IMR-90 (cell line): ENCODE measurements around the gene RASGEF1C. TPM values are rescaled to one million over a fixed set of nuclear protein-coding genes. Genes with fewer than 3 reads are reported as not detected.

Source experiments
- ATAC-seq: fragments of 200-7000 bp; cut with Tn5 transposase; 2 replicates; pipeline ENCODE4 v1.9.1; 2020; ENCODE audit warnings: low read depth, mild to moderate bottlenecking, moderate library complexity
- BruUV-seq: library from RNA; stranded (reverse); fragments of 400-500 nt; replicated peaks from 2 replicates; lab custom pipeline; 2021; lab: Mats Ljungman, UMichigan
- CTCF ChIA-PET: fragments of 300-600 bp; formaldehyde crosslinking; extraction: SDS; loops from one replicate; lab custom pipeline; 2021; ENCODE audit warnings: antibody characterized with exemption; lab: Yijun Ruan, JAX
- POLR2A ChIA-PET: fragments of 300-600 bp; sonication (Branson Sonifier 250); formaldehyde crosslinking; loops from one replicate; lab custom pipeline; 2022; ENCODE audit warnings: antibody characterized with exemption; ENCODE audit not compliant: unreplicated experiment; lab: Charles Lee
- DNase-seq: peaks from one replicate; pipeline ENCODE4 v3.0.0; 2013
- H2AFZ ChIP-seq: replicated peaks from 2 replicates; pipeline ENCODE3; 2013; ENCODE audit warnings: low read length, mild to moderate bottlenecking; ENCODE audit not compliant: poor library complexity
- H2AK5ac ChIP-seq: 2 replicates; pipeline ENCODE4 v1.6.1; 2013; ENCODE audit warnings: low read depth, low read length, inconsistent platforms
- H2AK9ac ChIP-seq: replicated peaks from 2 replicates; pipeline ENCODE3; 2013; ENCODE audit warnings: mild to moderate bottlenecking, low read depth, low read length, moderate library complexity; ENCODE audit not compliant: poor library complexity
- H2BK120ac ChIP-seq: 2 replicates; pipeline ENCODE4 v1.6.1; 2013; ENCODE audit warnings: low read depth, low read length, inconsistent platforms
- H2BK15ac ChIP-seq: 3 replicates; pipeline ENCODE4 v1.6.1; 2013; ENCODE audit warnings: low read depth, low read length, inconsistent platforms
- H2BK20ac ChIP-seq: 2 replicates; pipeline ENCODE4 v1.6.1; 2013; ENCODE audit warnings: low read depth, mild to moderate bottlenecking, inconsistent platforms, low read length, moderate library complexity
- H2BK5ac ChIP-seq: 2 replicates; pipeline ENCODE4 v1.6.1; 2013; ENCODE audit warnings: mild to moderate bottlenecking, low read depth, low read length, inconsistent platforms; ENCODE audit not compliant: poor library complexity, severe bottlenecking
- H3K14ac ChIP-seq: replicated peaks from 2 replicates; pipeline ENCODE4 v1.6.1; 2013; ENCODE audit warnings: low read depth, low read length, inconsistent platforms
- H3K18ac ChIP-seq: 2 replicates; pipeline ENCODE4 v1.6.1; 2013; ENCODE audit warnings: low read depth, low read length, control low read depth
- H3K23ac ChIP-seq: 2 replicates; pipeline ENCODE4 v1.6.1; 2013; ENCODE audit warnings: low read depth, low read length, inconsistent platforms
- H3K27ac ChIP-seq: 2 replicates; pipeline ENCODE4 v1.5.1; 2013; ENCODE audit warnings: mild to moderate bottlenecking, control low read depth, low read length; ENCODE audit not compliant: insufficient read depth
- H3K27me3 ChIP-seq: 2 replicates; pipeline ENCODE4 v1.6.1; 2013; ENCODE audit warnings: low read length; ENCODE audit not compliant: control insufficient read depth, insufficient read depth
- H3K36me3 ChIP-seq: 2 replicates; pipeline ENCODE4 v1.6.1; 2013; ENCODE audit warnings: low read length, mixed read lengths; ENCODE audit not compliant: control insufficient read depth, insufficient read depth
- H3K4ac ChIP-seq: 2 replicates; pipeline ENCODE4 v1.6.1; 2013; ENCODE audit warnings: low read depth, low read length, inconsistent platforms
- H3K4me1 ChIP-seq: 2 replicates; pipeline ENCODE4 v1.6.1; 2013; ENCODE audit warnings: low read length, mixed read lengths; ENCODE audit not compliant: control insufficient read depth, insufficient read depth
- H3K4me2 ChIP-seq: 2 replicates; pipeline ENCODE4 v1.6.1; 2013; ENCODE audit warnings: low read depth, mild to moderate bottlenecking, control low read depth, low read length, moderate library complexity
- H3K4me3 ChIP-seq: 2 replicates; pipeline ENCODE4 v1.5.1; 2013; ENCODE audit warnings: low read depth, mild to moderate bottlenecking, control low read depth, low read length, moderate library complexity; ENCODE audit not compliant: insufficient read depth
- H3K56ac ChIP-seq: 2 replicates; pipeline ENCODE4 v1.6.1; 2013; ENCODE audit warnings: low read length, inconsistent platforms; ENCODE audit not compliant: insufficient read depth; ENCODE audit errors: extremely low read depth
- H3K79me1 ChIP-seq, 2 experiments: 2 replicates each; pipeline ENCODE4 v1.6.1; 2013; ENCODE audit warnings: low read length in 2 of 2, inconsistent platforms in 1 of 2, low read depth in 1 of 2
- H3K9ac ChIP-seq: 2 replicates; pipeline ENCODE4 v1.6.1; 2013; ENCODE audit warnings: low read depth, low read length, control low read depth
- H3K9me1 ChIP-seq: 2 replicates; pipeline ENCODE4 v1.6.1; 2013; ENCODE audit warnings: low read length, inconsistent platforms; ENCODE audit not compliant: insufficient read depth
- H3K9me3 ChIP-seq: 2 replicates; pipeline ENCODE4 v1.6.1; 2013; ENCODE audit warnings: low read length; ENCODE audit not compliant: control insufficient read depth, insufficient read depth
- H4K20me1 ChIP-seq: 2 replicates; pipeline ENCODE4 v1.6.1; 2013; ENCODE audit warnings: low read length, inconsistent platforms; ENCODE audit not compliant: insufficient read depth
- H4K5ac ChIP-seq: 2 replicates; pipeline ENCODE4 v1.6.1; 2013; ENCODE audit warnings: mild to moderate bottlenecking, low read depth, low read length, control low read depth
- H4K8ac ChIP-seq, 2 experiments: 2 replicates each; pipeline ENCODE4 v1.6.1; 2013; ENCODE audit warnings: low read depth in 2 of 2, low read length in 2 of 2, control low read depth in 1 of 2, inconsistent platforms in 1 of 2
- H4K91ac ChIP-seq: 2 replicates; pipeline ENCODE4 v1.6.1; 2013; ENCODE audit warnings: low read depth, low read length, inconsistent platforms; ENCODE audit not compliant: insufficient read depth
- BHLHE40 ChIP-seq: fragments of 150-350 bp; IDR thresholded peaks from 2 replicates; pipeline ENCODE4 v1.6.1; 2016; ENCODE audit warnings: mild to moderate bottlenecking, low read depth, low read length
- CHD1 ChIP-seq: IDR thresholded peaks from 2 replicates; pipeline ENCODE4 v1.6.1; 2012; ENCODE audit warnings: low read depth, low read length, improper control_type of control experiment
- FOS ChIP-seq: fragments of 150-350 bp; IDR thresholded peaks from 2 replicates; pipeline ENCODE4 v1.6.1; 2016; ENCODE audit warnings: low read depth, low read length
- SMC3 ChIP-seq: fragments of 150-350 bp; IDR thresholded peaks from 2 replicates; pipeline ENCODE4 v1.6.1; 2016; ENCODE audit warnings: low read depth, mild to moderate bottlenecking, antibody characterized with exemption, low read length, moderate library complexity
- USF2 ChIP-seq: fragments of 150-350 bp; IDR thresholded peaks from 2 replicates; pipeline ENCODE4 v1.6.1; 2017; ENCODE audit warnings: mild to moderate bottlenecking, antibody characterized with exemption, low read length, low read depth
- WGBS, 2 experiments: methylation state at CpG; one replicate each; pipeline versions ENCODE4 v1.1.5 to v1.1.7; 2013; ENCODE audit warnings: missing lambda C conversion rate in 2 of 2; ENCODE audit not compliant: insufficient read length in 1 of 2; ENCODE audit errors: extremely low coverage in 2 of 2; 5-methylcytosine and 5-hydroxymethylcytosine counted together
- dilution Hi-C: fragments of 300-500 bp; cut with HindIII; formaldehyde crosslinking; loops from one replicate; pipeline ENCODE4 v1.14.3; 2018; ENCODE audit warnings: low sequenced_read_pairs; ENCODE audit not compliant: unreplicated experiment
- in situ Hi-C: fragments of 300-500 bp; cut with MboI; formaldehyde crosslinking; loops from 3 replicates; pipeline ENCODE4 v1.14.3; 2019; ENCODE audit warnings: low sequenced_read_pairs, inconsistent platforms, mixed read lengths
- intact Hi-C: fragments of 100-400 bp; cut with micrococcal nuclease; formaldehyde crosslinking; loops from 2 replicates; pipeline ENCODE4 v1.10.0; 2022
- polyA plus RNA-seq, 3 experiments: library from polyadenylated mRNA; depleted of rRNA; stranded (reverse); fragments of >200 nt; gene quantifications; 2 replicates each; pipeline ENCODE4 v1.2.3, GENCODE V29; 2012; ENCODE audit warnings: low replicate concordance in 1 of 3
- total RNA-seq: library from RNA; depleted of rRNA; stranded (reverse); fragments of >200 nt; gene quantifications from 2 replicates; pipeline ENCODE4 v1.2.3, GENCODE V29; 2012
- TF ChIP-seq, protein P1 (sequence below): conservative IDR thresholded peaks from 2 replicates; pipeline ENCODE4 v1.5.1; 2012; ENCODE audit warnings: mild to moderate bottlenecking, low read depth, low read length, improper control_type of control experiment

The RASGEF1C gene
- total and polyA plus RNA-seq, 2 of the 4 experiments (the other 2 are of a cell fraction): not detected

DNA sequence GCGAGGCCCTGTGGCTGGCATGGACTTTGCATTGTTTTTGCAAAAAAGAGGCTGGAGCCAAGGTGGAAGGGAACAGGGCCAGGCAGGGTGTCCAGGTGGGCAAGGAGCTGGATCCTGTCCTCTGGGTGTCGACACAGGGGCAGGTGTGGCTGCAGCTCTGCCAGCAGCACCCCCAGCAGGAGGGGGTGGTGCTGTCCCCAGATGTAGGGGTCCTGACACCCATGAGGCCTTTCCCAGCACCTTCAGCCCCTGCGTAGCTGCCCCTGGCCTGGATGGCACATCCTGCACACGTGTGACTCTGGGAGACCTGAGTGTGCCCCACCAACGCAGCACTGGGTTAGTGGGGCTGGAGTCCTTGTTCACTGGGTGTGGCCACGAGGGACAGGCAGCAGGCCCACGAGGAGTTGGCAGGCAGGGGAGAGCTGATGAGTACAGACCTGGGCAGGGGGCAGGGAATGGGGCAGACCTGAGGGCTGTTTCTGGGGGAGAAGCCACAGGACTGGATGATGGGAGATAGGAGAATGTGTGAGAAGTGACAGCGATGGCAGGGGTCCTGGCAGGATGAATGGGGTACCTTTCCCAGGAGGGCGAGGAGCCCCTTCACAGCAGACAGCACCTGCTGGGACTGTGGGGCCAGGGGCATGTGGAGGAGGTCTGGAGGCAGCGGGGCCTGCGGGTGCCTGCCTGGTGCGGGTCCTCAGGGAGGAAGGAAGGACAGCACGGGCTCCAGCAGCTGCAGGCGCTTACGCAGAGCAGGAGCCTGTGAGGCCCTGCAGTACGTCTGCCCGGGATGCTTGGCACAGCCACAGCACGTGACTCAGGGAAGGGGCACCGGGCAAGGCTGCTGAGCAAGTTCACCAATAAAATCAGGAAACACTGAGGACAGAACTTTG, 3.6 kb upstream of the RASGEF1C start:
- dilution Hi-C loops (no loop called here), in situ Hi-C loops (no loop called here), intact Hi-C loops (no loop called here)
- no peaks in the 10 kb centered on the region; the same call in 1 of the 2 replicates for H3K9me1 ChIP-seq
- H4K91ac ChIP-seq: no peak overlapping the region
- H3K27me3 ChIP-seq: peaks cover 10% of the 10 kb centered on the region; the same call in 1 of the 2 replicates
- no peak overlapping the region for H3K4me2 ChIP-seq
- TF ChIP-seq BHLHE40: no peak
- TF ChIP-seq, protein P1, sequence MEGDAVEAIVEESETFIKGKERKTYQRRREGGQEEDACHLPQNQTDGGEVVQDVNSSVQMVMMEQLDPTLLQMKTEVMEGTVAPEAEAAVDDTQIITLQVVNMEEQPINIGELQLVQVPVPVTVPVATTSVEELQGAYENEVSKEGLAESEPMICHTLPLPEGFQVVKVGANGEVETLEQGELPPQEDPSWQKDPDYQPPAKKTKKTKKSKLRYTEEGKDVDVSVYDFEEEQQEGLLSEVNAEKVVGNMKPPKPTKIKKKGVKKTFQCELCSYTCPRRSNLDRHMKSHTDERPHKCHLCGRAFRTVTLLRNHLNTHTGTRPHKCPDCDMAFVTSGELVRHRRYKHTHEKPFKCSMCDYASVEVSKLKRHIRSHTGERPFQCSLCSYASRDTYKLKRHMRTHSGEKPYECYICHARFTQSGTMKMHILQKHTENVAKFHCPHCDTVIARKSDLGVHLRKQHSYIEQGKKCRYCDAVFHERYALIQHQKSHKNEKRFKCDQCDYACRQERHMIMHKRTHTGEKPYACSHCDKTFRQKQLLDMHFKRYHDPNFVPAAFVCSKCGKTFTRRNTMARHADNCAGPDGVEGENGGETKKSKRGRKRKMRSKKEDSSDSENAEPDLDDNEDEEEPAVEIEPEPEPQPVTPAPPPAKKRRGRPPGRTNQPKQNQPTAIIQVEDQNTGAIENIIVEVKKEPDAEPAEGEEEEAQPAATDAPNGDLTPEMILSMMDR: no peak
- TF ChIP-seq SMC3: no peak
- 0 out of 2 replicates have a peak, but pooled peaks have one; percentile 8 for TF ChIP-seq USF2
- no peak for TF ChIP-seq CHD1
- no peak for TF ChIP-seq FOS
- peak overlapping the region; percentile 24 for H2AK9ac ChIP-seq
- H3K4ac ChIP-seq: no peak overlapping the region
- H2BK15ac ChIP-seq: no peak overlapping the region
- peaks cover 1% of the 10 kb centered on the region; the same call in 1 of the 2 replicates for H3K4me1 ChIP-seq
- no peaks in the 10 kb centered on the region for H3K36me3 ChIP-seq
- POLR2A ChIA-PET: no interaction called here
- no peak overlapping the region for H3K9ac ChIP-seq
- WGBS, 2 experiments: 46% methylated on average over 16 of the region's 19 CpGs; no CpG with 5 or more reads in 1 of the 2 experiments
- H2BK120ac ChIP-seq: no peak overlapping the region
- no peaks in the 10 kb centered on the region for H4K20me1 ChIP-seq
- CTCF ChIA-PET: no interaction called here
- no peak overlapping the region for H2BK5ac ChIP-seq
- no peak overlapping the region for H4K5ac ChIP-seq
- no peak overlapping the region for H3K4me3 ChIP-seq
- BruUV-seq: no TSS peak
- H3K18ac ChIP-seq: no peak overlapping the region
- H3K79me1 ChIP-seq: no peaks in the 10 kb centered on the region
- peaks cover 14% of the 10 kb centered on the region; the same call in 1 of the 2 replicates for H3K9me3 ChIP-seq
- no peak overlapping the region for H2AK5ac ChIP-seq
- no peak overlapping the region for H3K23ac ChIP-seq
- no peak overlapping the region for H2AFZ ChIP-seq
- DNase-seq (peak; percentile 1), ATAC-seq (no peak)
- H3K27ac ChIP-seq: no peak overlapping the region
- H3K14ac ChIP-seq: no peak overlapping the region
- no peak overlapping the region for H4K8ac ChIP-seq
- H3K56ac ChIP-seq: no peak overlapping the region
- no peak overlapping the region for H2BK20ac ChIP-seq
